HG02943 (cell line): ENCODE results near the gene FOXK2.

Experiments
- ATAC-seq: cut with Tn5 transposase; IDR thresholded peaks from one replicate; pipeline ENCODE4 v1.9.1; 2021; ENCODE audit warnings: mild to moderate bottlenecking, low read depth, moderate library complexity; ENCODE audit not compliant: unreplicated experiment

FOXK2 gene

DNA sequence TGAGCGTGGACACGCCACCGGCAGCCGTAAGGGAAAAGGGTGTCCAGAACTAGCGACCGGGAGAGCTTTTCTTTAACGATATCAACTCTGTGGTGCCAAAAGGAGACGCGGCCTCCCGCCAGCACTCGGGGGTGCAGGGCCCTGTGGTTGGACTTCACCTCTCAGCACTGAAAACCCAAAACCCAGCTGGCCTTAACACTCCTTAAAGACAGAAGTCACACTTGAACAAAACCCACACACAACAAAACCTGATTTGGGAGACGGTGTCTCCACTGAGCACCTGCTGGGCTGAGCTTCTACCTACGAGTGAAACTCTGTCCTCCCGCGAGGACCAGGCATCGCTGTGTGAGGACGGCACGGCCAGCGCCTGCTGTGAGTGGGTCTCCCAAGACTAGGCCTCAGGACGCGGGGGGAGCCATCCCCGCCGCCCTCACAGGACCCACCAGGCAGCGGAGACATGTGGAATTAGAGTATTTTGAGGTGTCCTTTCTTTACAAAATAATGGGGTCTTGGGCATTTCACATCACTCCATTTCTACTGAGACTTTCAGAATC lies 82.0 kb downstream of the FOXK2 start:
- ATAC-seq, result no peak

DNA sequence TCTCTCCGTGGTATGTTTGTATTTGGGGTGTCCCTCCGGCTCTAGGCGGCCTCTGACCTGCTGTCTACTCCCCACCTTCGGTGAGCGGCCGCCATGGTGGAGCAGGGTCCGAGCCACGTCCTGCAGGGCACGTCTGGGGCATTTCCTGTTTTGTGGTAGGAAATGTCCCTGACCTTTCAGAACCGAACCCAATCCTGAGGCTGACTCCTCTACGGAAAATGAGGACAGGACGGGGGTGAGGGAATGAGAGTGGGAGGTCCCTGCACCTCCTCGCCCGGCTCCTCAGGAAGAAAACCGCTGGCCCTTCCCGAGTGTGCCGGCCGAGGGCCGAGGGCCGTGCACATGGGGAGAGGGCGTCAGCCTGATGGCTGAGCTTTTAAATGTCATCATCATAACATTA lies 83.0 kb downstream of the FOXK2 start:
- no peak for ATAC-seq

DNA sequence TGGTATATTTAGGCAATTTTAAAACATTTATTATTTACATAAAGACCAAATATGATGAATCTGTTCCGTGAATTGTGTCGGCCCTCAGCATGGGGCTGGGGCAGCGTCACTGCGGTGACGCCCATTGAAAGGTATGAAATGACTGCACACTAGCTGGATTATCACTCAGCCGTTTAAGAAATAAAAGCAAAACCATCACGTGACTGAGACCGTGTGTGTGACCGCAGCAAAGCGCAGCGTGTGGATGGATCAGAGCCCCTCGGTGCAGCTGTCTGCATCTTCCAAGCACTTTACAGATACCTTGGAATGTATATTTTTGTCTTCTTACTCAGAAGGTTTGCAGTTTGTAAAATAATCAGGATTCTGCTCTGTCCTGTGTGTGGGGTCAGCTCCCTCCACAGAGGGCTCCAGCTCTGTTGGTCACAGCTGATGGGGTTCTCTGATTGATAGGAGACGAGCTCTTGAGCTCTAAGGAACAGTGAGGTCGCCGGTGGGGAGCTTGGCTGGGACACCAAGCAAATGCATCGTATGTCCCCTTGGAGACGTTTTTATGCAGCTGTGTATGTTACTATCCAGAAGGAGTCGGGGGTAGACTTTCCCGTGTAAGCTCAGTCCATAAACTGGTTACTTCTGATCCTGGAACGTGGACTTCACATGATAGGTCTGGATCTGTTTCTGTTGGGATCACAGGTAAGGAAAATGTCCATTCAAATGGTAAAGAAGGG lies 83.6 kb downstream of the FOXK2 start:
- ATAC-seq, result no peak

DNA sequence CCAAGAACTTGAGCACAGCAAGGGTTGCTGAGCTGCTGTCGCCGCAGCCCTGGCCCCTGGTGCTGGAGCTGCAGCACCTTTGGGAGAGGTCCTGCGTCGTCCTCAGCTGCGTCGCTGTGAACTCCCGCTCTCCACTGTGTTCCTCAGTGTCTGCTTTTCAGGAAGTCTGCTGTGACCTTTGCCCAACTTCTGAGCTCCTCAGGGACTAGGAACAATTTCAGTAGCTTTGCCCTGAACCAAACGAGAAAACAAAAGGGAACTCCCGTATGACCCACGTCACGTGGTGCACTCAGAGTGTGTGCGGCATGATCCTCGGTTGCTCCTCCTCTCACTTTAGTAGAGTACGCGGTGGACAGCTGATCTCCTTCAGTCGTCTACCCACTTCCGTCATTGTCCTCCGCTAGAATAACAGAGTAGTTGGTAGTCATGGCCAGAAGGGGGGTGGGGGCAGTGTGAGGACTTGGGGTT lies 84.5 kb downstream of the FOXK2 start:
- no peak for ATAC-seq

DNA sequence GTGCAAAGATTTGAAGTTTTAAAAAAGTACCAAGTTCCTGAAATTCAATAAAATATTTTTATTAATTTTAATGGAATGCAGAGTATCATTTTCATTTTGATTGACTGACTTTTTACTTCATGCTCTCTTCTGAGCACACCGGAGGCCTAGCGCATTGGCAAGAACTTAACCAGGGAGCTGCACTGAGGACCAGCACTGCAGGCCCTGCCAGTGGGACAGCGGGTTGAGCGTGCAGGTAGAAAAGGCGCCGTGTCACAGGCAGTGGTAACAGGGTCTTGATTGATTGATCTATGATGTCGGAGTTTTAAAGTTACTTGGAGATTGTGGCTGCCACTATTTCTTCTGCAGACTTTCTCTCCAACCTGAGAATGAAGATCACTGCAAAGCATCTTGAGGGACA lies 85.0 kb downstream of the FOXK2 start:
- no peak for ATAC-seq

DNA sequence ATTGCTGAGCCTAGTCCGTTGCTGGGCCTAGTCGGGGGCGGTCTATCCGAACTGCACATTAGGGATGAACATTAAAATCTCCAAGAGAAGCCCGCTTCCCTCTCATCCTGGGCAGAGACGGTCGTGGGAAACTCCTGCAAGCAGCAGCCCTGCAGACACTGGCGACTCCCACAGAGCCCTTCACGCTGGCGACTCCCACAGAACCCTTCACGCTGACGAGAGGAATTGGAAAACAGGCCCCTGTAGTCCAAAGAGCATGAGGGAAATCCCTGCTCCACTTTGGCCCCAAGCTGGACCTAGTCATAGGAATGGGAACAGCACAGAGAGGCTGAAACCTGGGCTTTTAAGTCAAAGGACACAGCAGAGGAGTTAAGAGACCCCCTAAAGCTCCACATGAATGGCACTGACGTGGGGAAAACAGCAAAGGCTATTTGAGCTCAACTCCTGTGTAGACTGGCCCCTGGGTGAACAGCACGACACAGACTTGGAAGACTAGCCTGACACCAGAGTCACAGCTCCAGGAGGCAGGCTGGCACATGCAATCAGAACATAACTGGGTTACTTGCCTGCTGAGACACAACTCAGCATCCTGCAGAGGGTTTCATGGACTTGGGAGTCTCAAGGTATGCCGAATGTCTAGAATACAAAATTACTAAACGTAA lies 86.5 kb downstream of the FOXK2 start:
- ATAC-seq, result no peak

DNA sequence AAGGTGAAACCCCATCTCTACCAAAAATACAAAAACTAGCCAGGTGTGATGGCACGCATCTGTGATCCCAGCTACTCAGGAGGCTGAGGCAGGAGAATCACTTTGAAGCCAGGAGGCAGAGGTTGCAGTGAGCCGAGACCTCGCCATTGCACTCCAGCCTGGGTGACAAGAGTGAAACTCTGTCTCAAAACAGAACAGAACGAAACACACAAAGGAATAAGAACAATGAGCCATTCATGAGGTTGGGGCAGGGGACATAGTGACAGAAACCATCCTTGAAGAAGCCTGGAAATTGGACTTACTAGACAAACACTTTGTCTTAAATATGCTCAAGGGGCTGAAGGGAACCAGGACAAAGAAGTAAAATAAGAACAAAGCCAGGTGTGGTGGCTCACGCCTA lies 89.3 kb downstream of the FOXK2 start:
- no peak for ATAC-seq

DNA sequence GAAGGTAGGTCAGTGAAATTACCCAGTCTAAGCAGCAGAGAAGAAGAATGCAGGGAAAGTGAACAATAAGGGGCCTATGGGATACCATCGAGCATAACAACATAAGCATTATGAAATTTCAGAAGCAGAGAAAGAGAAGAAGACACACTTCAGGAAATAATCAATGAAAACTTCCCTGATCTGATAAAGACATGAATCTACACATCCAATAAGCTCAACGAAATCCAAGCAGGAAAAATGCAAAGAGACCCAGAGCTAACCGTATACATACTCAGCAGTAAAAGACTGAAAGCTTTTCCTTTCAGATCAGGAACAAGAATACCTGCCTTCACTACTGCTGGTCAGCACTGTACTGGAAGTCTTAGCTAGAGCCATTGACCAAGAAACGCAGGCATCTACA lies 90.1 kb downstream of the FOXK2 start:
- ATAC-seq, result no peak

DNA sequence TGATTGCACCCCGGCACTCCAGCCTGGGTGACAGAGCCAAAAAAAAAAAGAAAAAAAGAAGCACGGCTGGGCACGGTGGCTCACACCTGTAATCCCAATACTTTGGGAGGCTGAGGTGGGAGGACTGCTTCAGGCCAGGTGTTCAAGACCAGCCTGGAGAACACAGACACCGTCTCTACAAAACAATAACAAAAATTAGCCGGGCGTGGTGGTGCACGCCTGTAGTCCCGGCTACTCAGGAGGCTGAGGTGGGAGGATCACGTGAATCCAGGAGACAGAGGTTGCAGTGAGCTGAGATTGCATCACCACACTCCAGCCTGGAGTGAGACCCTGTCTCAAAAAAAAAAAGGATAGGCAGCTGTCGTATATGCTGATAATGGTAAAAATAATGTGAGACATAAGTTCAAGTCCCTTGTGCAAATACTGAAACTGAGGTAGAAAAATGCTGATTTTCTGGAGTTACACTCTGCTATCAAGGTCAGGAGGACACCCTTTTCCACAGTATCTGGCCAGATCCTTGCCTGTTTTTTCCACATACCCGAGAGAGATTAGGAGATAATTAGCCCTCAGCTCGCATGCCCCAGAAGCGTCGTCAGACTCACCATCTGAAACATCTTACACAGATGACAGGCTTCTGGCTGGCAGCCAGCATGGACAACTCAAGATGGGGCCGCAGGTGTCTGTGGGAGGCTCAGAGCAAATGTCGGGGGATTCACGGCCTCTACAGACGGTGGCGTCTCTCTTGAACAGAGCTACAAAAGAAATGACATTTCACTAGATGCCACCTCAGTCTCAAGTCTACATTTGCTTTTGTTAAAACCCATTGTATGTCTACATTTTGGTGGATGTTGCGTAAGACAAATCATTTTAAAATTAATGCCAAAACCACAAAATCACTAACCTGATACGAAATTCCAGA lies 91.9 kb downstream of the FOXK2 start:
- ATAC-seq, result no peak

DNA sequence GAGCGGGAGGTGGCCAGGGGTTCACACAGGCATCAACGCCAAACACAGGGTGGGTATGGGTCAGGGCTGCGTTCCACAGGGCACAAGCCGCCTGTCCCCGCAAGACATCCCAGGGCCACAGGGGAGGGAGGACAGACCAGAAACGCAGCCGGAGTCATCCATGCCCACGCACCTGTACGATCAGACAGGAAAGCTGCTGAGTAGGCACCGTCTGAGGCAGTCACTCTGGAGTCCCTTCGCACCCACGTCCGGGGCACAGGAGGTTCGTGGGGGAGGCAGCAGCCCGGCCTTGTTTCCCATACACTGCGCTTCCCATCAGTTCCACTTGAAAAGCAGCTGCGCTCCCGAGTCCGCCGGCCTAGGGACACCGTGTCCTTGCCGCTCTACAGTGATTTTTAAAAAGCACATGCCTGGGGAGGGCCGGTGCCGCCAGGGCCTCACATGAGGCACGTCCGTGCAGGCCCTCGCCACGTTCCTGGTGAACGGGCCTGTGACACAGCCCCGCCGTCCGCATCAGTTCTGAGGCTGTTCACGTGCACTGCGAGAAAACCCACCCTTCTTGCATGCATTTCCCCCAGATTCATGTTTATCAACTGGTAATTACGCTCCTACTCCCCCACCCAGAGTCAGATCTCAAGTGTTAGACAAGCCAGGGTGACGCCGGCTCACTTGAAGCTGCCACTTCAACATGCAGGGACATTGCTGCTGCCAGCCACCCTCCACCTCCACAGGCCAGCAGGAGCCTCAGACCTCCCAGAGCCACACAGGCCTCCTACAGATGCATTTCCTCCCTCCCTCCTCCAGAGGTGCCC lies 94.0 kb downstream of the FOXK2 start:
- no peak for ATAC-seq

DNA sequence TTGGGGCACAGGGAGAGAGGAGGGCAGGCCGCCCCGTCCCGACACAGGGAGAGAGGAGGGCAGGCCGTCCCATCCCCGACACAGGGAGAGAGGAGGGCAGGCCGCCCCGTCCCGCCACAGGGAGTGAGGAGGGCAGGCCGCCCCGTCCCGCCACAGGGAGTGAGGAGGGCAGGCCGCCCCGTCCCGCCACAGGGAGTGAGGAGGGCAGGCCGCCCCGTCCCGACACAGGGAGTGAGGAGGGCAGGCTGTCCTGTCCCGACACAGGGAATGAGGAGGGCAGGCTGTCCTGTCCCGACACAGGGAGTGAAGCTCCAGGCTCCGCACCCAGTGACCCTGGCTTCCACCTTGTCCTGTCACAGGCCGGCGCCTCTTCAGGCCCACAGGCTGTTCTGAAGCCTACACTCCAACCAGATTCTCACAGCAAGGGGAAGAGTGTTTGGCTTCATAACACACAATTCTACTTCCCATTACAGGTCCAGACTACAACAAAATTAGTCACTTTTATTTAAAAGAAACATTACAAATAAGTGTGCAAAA lies 94.6 kb downstream of the FOXK2 start:
- no peak for ATAC-seq

DNA sequence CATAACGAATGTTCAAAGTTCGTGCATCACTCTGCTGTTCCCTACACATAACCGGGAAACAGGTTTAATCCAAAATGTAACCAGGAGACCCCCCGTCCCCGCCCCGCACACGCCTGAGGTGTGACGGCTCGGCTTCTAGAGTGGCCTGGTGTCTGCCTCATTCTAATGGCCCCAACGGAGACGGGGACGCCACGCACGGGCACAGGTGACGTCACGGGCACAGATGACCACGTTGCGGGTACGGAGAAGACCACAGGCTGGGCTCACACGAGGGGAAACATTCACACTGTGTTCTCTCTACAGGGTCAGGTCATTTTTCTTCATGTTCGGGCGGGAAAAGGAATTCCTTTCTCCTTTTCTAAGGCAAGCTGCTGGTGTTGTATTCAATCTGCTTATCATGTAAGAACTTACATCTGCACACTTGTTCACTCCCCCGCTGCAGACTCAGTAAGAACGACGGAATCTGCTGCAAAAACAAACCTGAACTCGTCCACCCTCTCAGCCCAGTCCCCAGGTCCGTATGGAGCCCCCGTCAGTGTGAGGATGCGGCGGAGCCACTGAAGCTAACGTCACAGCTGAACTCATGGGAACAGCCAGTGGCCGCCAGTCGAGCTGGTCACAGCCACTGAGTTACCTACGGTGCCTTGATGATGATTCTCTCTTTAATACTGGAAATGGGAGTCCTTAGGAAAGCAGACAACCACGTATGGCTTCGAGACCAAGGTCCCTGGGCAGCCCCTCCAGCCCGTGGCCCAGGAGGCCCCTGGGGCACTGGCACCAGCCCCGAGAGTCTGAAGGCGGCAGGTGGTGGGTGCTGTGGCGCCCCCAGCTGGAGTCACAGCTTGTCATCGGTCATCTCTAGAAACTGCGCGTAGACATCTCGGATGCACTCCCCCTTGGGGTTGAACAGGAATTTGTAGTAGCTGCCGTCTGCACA lies 95.8 kb downstream of the FOXK2 start:
- no peak for ATAC-seq

DNA sequence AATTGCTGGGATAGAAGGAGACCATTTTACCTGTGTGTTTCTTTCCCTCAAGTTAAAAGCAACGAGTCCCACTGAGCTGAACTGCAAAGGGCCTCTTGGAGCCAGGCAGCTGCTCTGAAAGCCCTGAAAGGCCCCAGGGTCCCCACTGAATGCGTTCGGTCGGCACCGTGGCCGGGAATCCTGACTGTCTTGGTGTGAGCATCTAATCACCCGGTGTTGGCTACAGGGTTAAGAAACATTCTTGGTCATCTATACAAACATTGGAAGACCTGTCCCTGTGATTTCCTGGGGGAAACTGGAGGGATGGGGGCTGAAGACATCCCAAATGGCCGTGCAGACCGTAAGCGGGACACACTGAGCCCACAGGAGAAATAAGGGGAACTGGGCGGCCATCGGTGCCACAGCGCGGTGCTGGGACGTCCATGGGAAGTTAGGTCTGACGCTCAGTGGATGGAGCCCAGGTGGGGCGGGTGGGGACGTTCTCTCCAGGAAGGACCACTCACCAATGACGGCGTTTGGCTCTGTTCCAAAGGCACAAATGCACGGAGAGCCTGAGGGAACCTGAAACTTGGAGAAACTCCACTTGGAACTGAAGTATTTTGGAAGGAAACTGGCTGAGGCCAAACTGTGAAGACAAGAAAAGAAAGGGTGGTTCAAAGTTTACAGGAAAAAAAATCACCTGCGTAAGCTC lies 96.6 kb downstream of the FOXK2 start:
- ATAC-seq, result no peak

DNA sequence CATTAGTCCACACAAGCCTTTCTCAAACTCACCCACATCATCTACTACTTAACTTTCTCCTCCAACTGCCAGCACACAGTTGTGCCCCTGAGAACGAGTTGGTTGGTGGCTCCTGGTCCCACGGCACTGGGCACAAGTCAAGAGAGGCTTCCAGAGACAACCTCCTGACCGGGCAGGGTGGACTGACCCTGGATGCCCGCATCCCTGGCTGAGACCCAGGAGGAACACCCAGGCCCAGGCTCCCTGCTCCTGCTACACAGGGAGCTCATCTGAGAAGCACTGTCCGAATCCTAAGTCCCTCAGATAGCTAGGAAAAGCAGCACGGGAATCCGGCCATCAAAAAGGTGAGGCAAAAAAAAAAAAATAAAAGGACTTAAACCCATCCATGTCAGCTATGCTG lies 99.7 kb downstream of the FOXK2 start:
- ATAC-seq, result no peak

DNA sequence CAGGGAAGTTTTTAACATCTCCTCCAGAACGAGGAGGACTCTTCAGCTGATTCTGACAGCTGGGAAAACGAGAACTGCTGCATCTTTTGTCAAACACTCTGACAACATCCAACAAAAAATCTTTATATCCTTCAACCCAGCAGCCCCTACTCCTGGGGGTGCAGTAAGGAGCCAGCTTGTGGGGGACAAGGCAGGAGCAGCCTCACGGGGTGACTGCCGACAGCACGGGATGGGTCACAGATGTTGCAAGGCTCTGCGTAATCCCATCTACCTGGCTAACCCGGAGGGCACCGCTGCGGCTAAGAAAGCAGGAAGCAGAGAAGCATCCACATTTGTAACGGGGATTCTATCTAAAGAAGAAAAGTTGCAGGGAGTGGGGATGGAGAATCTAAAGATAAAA lies 100.1 kb downstream of the FOXK2 start:
- ATAC-seq, result no peak

DNA sequence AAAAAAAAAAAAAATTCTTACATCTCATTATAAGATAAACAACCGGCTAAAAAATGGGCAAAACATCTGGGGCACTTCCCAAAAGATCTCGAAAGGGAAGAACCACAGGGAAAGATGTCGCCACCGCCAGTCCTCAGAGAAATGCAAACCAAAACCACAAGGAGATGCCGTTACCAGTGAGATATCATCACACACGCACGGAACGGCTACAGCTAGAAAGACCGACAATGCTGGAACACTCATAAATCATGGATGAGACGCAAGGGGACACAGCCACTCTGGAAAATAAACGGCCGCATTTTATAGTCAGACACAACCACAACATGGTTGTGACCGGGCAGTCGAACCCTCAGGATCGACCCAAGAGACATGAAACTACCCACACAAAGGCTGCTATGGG lies 104.2 kb downstream of the FOXK2 start:
- no peak for ATAC-seq

DNA sequence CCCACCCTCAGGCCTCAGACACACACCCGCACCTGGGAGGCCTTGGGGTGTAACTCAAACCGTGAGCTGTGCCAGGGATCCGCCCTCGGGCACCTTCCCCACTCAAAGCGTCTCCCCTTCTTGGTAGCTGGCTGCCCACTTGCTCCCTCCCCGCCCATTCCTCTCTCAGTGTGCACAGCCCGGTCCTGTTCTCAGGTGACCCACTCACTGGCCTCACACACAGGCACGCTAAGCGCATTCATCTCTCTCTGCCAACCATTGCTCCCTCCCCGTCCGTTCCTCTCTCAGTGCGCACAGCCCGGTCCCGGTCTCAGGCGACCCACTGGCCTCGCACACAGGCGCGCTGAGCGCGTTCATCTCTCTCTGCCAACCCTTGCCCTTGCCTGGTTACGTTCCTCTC lies 107.9 kb downstream of the FOXK2 start:
- no peak for ATAC-seq

DNA sequence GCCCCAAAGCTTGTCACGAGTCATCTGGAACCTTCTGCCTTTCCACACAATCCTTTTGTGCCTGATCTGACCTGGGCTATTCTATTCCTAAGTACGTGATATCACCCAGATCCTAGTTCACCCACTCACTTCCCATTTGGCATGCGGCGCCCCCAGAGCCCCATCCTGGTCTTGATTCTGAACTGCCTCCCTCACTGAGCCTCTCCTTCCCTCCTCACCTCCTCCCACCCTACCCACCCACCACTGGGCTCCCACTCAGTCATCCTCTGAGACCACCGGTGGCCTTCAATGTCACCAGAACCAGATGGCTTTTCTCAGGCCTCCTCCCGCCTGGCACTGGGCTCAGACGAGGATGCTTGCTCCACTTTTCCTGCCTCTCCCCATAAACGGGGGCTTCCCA lies 110.2 kb downstream of the FOXK2 start:
- no peak for ATAC-seq
